Mesothelial cell of epicardium (in vitro differentiated cells): ENCODE results near the gene ACBD3. TPM values are rescaled to one million over a fixed set of nuclear protein-coding genes. Genes with fewer than 3 reads are reported as not detected.

Source experiments
- DNase-seq, 2 experiments: peaks; one replicate each; pipeline ENCODE4 v3.0.0; 2021; ENCODE audit warnings: low spot score in 2 of 2; ENCODE audit not compliant: unreplicated experiment in 2 of 2
- H3K27ac Mint-ChIP-seq: 2 replicates; pipeline ENCODE4 v1.8.0; 2021; ENCODE audit warnings: mixed read lengths
- H3K27me3 Mint-ChIP-seq: 2 replicates; pipeline ENCODE4 v1.8.0; 2021; ENCODE audit warnings: low read depth, mixed read lengths
- H3K36me3 Mint-ChIP-seq: 2 replicates; pipeline ENCODE4 v1.8.0; 2021; ENCODE audit warnings: mixed read lengths
- H3K4me1 Mint-ChIP-seq: 2 replicates; pipeline ENCODE4 v1.8.0; 2021; ENCODE audit warnings: mixed read lengths
- H3K4me3 Mint-ChIP-seq: 2 replicates; pipeline ENCODE4 v1.8.0; 2021; ENCODE audit warnings: mild to moderate bottlenecking, moderate library complexity, mixed read lengths
- H3K9me3 Mint-ChIP-seq: 2 replicates; pipeline ENCODE4 v1.8.0; 2021; ENCODE audit warnings: mixed read lengths
- CTCF ChIP-seq: fragments of 200-600 bp; sonication (generic); IDR thresholded peaks from one replicate; pipeline ENCODE4 v1.5.0; 2021; ENCODE audit warnings: antibody characterized with exemption; ENCODE audit not compliant: unreplicated experiment
- total RNA-seq: library from RNA; stranded (reverse); gene quantifications from 3 replicates; pipeline ENCODE4 v1.2.1, GENCODE V29; 2021

ACBD3 gene
- total RNA-seq, 1 donor from 2014 or later, result 44.7 TPM

DNA sequence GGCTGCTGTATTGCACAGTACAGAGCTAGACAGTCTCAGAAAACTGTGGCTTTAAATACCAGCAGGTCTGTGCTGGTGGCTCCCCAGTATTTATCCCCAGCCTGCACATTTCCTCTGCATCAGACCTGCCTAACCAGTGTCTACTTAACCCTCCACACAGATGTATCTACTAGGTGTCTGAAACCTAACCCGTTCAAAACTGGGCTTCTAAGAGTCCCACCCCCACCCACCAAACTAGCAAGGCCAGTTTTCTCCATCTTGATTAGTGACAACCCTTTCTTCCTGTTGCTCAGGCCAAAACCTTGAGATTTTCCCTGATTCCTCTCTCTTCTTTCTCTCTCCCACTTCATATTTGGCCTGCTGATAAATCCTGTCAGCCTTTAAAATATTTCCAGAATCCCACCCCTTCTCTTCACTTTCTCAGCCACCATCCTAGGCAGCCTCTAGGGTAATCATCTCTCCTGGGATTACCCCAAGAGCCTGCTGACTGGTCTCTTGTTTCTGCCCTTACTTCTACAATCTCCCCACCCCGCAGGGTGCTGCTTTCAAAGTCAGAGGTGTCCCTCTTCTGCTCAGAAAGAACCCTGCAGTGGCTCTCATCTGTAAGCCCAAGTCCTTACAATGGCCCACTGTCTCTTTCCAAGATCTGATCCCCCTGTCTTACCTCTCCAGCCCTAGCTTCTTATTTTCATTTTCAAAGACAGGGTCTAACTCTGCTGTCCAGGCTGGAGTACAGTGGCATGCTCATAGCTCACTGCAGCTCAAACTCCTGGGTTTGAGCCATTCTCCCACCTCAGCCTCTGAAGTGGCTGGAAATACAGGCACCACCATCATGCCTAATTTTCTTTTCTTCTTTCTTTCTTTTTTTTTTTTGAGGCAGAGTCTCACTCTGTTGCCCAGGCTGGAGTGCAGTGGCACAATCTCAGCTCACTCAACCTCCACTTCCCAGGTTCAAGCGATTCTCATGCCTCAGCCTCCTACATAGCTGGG is 78.8 kb downstream of the ACBD3 start:
- no peaks in the 10 kb centered on the region for H3K36me3 Mint-ChIP-seq
- no peak for DNase-seq
- no peak for TF ChIP-seq CTCF
- peak overlapping the region; percentile 12 for H3K4me3 Mint-ChIP-seq
- peak overlapping the region; percentile 86 for H3K27ac Mint-ChIP-seq
- H3K9me3 Mint-ChIP-seq, result no peaks in the 10 kb centered on the region
- H3K27me3 Mint-ChIP-seq, result no peaks in the 10 kb centered on the region
- H3K4me1 Mint-ChIP-seq, result peaks cover 27% of the 10 kb centered on the region

- DNase-seq, result no peak
- H3K4me3 Mint-ChIP-seq, result no peak overlapping the region
- no peaks in the 10 kb centered on the region for H3K36me3 Mint-ChIP-seq
- H3K27ac Mint-ChIP-seq, result no peak overlapping the region
- peaks cover 27% of the 10 kb centered on the region for H3K4me1 Mint-ChIP-seq
- TF ChIP-seq CTCF, result no peak
- H3K9me3 Mint-ChIP-seq, result no peaks in the 10 kb centered on the region
- peaks cover 12% of the 10 kb centered on the region for H3K27me3 Mint-ChIP-seq
Measured at GRCh38 chr1:226104671-226105121, 81.8 kb downstream of the ACBD3 start.

GRCh38 chr1:226100436-226101391 is 85.8 kb downstream of the ACBD3 start:
- Mint-ChIP-seq H3K27ac (no peak overlapping the region), H3K9me3 (no peaks in the 10 kb centered on the region), H3K4me3 (peak overlapping the region; percentile 72), H3K36me3 (no peaks in the 10 kb centered on the region), H3K4me1 (peaks cover 9% of the 10 kb centered on the region), H3K27me3 (peaks cover 29% of the 10 kb centered on the region)
- DNase-seq, result no peak
- no peak for TF ChIP-seq CTCF

- H3K9me3 Mint-ChIP-seq, result no peaks in the 10 kb centered on the region
- H3K27ac Mint-ChIP-seq, result no peak overlapping the region
- no peaks in the 10 kb centered on the region for H3K36me3 Mint-ChIP-seq
- H3K27me3 Mint-ChIP-seq, result peaks cover 29% of the 10 kb centered on the region
- TF ChIP-seq CTCF, result no peak
- peaks cover 9% of the 10 kb centered on the region for H3K4me1 Mint-ChIP-seq
- H3K4me3 Mint-ChIP-seq, result no peak overlapping the region
- DNase-seq, result no peak
Measured at GRCh38 chr1:226098870-226099835, 87.4 kb downstream of the ACBD3 start.
